ENCODE data around the gene KRTAP10-12.

DNA sequence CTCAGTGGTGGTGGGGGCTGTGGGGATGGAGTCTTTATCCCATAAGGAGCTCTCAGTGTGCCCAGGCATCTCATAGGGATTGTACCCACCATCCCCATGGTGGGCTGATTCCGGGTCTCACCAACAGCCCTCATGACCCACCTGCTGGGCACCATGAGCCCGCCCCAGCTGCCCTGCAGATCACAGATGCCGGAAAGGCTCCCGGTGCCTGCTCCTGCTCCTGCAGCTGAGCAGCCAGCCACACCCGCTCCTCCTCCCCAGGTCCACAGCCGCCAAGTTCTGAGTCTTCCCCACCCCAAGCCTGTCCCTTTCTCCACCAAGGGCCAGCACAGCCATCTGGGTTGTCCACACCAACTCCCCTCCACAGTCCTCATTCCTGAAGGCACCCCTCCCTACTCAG lies 29.9 kb downstream of the KRTAP10-12 start:
- TF ChIP-seq, protein P1, sequence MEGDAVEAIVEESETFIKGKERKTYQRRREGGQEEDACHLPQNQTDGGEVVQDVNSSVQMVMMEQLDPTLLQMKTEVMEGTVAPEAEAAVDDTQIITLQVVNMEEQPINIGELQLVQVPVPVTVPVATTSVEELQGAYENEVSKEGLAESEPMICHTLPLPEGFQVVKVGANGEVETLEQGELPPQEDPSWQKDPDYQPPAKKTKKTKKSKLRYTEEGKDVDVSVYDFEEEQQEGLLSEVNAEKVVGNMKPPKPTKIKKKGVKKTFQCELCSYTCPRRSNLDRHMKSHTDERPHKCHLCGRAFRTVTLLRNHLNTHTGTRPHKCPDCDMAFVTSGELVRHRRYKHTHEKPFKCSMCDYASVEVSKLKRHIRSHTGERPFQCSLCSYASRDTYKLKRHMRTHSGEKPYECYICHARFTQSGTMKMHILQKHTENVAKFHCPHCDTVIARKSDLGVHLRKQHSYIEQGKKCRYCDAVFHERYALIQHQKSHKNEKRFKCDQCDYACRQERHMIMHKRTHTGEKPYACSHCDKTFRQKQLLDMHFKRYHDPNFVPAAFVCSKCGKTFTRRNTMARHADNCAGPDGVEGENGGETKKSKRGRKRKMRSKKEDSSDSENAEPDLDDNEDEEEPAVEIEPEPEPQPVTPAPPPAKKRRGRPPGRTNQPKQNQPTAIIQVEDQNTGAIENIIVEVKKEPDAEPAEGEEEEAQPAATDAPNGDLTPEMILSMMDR (IDR thresholded peaks at IDR 0.05), result no peak
- TF ChIP-seq POLR2A (IDR thresholded peaks at IDR 0.05), result no peak
- no peak for TF ChIP-seq EP300 (IDR thresholded peaks at IDR 0.05)

Data from tibial nerve (tissue), 4 donors.